ENCODE data around the gene SRGAP1.

Gene SRGAP1

DNA sequence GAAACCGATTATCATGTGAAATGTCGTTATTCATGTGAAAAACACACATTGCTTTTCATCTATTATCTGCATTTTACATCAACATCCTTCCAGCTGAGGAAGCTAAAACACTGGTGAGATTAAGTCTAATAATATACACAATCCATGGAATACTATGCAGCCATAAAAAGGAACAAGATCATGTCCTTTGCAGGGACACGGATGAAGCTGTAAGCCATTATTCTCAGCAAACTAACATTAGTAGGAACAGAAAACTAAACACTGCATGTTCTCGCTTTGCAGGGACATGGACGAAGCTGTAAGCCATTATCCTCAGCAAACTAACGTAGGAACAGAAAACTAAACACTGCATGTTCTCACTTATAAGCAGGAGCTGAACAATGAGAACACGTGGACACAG lies 359.3 kb downstream of the SRGAP1 start:
- DNase-seq (ENCODE audit: low spot score), result no peak

DNA sequence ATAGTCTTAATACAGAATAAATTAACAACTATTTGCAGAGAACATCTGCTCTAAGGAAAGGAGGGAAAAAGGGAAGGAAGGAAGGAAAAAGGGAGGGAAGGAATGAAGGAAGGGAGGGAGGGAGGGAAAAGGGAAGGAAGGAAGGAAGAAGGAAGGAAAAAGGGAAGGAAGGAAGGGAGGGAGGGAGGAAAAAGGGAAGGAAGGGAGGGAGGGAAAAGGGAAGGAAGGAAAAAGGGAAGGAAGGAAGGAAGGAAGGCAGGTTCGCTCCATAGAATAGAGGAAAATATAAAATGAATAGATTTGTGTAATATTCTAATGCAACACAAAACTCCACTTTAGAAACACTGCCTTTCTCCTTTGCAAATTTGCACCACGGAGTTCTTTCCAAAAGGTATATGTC lies 361.0 kb downstream of the SRGAP1 start:
- DNase-seq (ENCODE audit: low spot score), result no peak

DNA sequence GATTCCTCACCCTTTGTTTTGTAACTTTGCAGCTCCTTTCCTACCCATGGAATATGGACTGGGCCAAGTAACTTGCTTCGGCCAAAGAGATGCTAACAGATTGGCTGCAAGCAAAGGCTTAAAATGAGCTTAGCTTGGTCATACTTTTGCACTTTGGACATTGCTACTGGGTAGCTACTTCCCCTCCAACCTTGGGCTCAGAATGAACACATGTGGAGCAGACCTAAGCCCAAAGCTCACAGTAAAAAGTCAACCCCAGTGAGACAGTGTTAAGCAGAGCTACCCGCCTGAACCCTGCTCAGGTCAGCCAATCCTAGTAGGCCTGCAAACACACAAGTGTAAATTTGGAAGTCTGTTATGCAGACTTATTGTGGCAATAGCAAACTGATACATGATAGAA lies 363.0 kb downstream of the SRGAP1 start:
- DNase-seq (ENCODE audit: low spot score), result no peak
